ENCODE data around the gene C1GALT1.
"Not testable (repeated sequence)": the region's sequence is repeated elsewhere in the genome, so short reads cannot be mapped to it uniquely, and the experiment has no call there.

Gene C1GALT1

DNA sequence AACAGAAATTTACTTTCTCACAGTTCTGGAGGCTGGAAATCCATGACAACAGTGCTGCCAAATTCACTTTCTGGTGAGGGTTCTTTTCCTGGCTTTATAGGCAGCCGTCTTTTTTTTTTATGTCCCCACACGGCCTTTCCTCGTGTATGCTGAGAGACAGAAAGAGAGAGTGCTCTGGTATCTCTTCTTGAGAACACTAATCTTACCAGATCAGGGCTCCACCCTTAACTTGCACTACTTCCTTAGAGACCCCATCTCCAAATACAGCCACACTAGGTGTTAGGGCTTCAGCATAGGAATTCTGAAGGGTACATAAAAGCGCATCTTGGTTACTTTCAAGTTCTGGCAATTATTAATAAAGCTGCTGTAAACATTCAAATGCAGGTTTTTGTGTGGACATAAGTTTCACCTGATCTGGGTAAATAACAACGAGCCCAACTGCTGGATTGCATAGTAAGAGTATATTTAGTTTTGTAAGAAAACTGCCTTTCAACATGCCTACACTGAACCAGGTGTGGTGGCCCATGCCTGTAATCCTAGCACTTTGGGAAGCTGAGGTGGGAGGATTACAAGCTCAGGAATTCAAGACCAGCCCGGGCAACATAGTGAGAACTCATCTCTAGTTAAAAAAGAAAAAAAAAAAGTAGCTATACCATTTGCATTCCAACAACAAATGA, 8.2 kb upstream of the C1GALT1 start:
- no peak for DNase-seq

DNA sequence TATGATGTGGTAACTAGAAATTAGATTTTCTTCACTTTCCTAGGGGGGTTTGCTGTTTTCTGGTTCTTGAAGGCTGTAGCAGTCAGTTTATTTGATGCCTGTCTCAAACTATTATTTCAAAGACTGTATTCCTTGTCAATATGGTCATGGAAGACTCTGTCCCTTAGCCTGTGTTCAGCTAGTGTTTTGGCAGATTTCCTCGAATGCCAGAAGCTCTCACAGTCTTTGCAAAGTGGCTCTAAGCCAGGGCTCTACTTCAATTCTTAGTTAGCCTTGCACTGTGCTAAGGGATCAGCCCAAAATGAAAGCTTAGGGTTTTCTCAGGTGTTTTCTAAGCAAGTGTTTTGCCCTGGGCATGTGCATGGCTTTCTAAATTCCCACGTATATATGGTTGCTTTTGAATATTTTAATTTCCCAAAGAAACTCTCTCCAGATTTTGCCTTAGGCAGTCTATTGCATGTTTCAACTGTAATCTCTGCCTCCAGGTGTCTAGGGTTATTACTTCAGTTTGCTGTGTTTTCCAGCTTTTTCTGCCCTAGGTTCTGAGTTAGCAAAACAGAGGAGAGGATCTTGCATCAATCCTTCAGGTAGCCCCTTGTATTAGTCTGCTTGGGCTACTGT, 7.2 kb upstream of the C1GALT1 start:
- no peak for DNase-seq

DNA sequence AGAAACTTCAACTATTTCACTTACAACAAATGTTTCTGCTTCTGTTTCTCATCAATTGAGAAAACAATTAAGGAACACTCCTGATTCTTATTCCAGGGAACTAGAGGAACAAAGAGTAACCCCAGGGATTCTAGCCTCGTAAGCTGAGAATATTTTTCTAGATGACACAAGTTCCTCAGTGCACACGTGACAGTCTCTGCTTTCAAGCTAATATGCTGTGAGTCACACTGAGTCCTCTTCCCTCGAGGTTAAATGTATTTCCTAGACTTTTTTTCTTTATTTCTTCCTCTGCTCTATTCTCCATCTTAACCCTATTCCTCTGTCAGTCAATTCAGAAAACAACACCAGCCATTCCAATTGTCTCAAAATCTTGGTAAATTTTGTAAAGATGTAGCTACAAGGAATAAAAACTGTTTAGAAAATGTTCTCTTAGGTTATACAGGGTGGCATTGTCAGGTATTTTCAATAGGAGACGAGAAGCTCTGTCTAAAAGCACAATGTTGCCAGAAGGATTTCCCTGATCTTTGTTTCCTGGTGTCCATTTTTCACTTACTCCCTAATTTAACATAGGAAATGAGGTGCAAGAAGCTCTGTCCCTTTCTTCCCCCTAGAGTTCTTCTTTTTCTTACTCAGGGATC, 5.8 kb upstream of the C1GALT1 start:
- DNase-seq: no peak

DNA sequence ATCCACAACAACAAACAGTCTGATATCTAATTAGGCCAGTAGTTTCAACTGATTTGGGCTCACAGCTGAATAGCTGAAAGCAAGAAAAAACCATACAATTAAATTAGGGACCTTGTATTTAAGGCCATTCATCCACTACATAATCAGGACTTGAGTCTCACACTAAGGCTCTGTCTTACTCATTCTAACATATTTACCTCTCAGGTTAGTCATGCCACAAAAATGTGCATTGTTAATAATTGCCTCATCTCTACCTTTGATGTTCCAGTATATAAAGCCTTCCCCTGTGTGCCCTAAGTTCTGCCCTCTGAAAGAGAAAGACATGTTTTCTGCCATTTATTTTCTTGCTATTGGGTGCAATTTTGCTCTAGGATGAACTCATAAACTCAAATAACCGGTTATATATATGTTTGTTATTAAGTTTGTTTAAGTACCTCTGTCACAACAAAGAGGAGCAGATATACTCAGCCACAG, 5.3 kb upstream of the C1GALT1 start:
- DNase-seq: no peak

DNA sequence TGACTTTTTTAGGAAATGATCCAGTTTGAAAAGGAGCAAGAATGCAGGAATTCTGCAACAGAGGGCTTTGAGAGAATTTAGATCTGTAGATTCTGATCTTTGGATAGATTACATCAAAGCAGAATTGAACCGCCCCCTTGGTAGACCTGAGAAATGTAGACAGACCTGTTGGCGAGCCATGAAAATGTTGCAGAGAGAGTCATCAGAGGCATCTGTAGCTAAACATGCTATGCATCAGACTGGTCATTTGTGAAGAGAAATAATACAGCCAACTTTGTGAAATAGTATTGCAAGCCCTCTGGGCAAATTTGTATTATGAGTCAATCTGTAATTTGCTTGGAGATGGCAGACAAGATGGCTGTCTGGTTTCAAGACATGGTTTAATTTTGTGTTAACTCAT, 4.3 kb upstream of the C1GALT1 start:
- no peak for DNase-seq

DNA sequence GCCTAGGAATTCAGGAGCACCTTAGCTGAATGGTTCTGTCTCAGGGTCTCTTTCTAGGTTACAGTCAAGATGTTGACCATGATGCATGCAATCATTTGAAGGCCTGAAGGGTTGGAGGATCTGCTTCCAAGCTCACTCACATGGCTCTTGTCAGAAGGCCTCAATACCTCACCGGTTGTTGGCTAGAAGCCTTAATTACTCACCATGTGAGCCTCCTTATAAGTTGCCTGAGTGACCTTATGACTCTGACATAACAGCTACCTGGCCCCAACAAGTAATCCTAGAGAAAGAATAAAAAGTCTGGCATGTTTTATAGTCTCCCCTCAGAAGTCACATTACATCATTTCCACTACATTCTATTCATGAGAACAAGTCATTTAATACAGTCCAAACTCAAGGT, 3.4 kb upstream of the C1GALT1 start:
- no peak for DNase-seq

DNA sequence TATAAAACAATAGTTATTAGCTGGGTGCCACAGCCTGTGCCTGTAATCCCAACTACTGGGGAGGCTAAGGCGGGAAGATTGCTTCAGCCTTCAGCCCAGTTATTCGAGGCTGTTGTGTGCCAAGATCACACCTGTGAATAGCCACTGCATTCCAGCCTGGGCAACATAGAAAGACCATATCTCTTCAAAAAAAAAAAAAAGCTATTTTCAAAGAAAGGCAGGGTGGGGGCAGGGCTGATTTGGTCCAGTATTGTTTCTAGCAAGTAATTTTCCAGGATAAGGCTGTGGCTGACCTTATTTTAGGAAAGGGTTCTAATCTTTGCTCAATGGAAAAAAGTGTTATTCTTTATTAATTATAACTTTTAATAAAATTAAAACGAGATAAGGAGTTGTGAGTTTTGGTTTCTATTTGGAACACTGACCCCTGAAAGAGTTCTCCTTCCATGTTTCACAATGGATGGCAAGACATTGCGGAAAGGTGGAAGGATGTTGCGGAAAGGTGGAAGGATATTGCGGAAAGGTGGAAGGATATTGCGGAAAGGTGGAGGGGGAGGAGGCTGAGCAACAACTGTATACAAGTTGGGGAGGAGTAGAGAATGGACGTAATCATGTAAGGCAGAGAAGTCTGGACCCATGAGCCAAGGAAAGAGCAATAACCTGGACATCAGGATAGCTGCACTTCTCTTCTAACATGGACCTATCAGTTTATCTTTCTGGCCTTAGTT, 1.5 kb upstream of the C1GALT1 start:
- no peak for DNase-seq

DNA sequence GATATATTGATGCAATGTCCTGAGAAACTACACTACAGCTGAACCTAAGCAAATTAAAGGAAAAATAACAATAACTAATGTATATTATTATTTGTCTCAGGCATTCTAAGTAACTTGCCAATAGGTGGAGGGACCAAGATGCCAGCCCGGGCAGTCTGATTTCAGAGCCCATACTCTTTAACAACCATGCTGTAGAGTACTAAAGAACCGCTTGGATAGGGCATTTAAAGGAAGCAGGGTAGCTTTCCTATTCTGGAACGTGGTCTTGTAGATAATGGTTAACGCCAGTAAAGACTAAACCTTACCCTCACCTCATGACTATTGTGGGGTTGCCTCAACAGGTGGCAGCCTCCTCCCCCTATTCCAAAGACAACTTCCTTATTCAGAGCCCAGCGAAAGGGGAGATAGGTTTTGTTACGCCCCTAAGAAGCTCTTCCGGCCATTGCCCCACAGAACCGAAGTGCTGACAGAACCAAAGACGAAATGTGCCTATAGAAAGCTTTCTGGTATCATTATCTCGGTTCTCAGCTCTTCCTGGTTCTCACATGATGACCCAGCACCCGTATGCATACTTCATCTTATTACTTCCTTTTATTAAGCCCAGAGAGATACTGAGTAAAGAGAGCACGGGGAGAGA, 707 bp upstream of the C1GALT1 start:
- peak; percentile 42 for DNase-seq

DNA sequence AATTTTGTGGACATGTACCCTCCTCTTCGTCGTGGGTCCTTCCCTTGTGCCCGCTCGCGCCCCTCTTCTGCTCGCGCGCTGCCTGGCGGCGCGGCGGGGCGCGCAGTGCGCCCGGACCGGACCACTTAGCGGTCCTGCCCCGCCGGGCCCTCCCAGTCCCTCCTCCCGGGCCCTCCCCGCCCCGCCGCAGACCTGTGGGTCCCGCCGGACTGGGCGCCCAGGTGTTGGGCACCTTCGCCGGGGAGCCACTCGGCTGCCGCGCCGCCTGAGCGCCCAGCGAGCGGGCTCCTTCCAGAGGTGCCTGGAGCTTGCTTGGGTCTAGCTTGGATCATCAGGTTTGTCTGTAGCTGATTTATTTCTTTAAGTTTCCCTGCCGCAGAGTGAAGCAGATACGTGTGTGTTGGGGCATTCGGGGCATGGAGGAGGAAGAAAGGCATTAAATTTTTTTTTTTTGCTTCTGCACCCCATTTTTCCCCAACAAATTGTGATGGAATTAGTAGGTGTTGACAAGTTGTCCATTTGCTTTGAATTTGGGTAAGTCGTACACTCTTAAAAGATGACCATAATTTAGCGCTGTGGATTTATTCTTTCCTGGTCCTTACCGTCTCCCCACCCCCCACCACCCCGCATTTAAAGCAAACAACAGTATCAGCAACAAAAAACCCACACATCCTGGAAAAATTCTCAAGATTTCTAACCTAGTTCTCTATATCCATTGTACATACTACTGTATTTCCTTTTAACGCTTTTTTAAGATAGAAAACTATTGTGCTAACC, 905 bp downstream of the C1GALT1 start:
- peak; percentile 47 for DNase-seq

DNA sequence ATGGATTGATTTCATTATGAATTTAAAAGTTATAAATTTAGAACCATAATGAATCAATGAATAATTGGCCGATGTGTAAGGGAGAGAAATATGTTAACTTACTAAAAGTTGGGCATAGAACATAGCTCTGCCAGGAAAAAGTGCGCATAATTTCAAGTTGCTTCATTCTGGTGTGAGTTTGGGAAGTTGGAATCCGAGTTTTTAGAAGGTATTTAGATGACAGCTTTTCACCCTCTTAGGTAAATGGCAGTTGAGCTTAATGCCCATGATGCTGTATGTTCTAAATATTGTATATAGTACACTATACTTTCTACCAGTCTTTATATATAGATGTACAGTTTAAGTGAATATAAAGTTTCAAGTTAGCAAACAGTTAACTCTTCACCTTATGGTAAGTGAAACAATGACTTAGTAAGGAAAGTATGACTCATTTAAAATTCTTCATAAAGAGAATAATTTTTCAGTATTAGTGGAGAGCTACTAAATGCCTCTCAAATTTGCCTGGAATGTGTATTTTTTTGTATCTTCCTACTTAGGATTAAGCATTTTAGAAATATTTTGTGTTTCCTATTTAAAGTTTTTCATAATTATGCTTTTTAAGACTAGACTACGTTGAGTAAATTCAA, 1.6 kb downstream of the C1GALT1 start:
- DNase-seq: no peak

DNA sequence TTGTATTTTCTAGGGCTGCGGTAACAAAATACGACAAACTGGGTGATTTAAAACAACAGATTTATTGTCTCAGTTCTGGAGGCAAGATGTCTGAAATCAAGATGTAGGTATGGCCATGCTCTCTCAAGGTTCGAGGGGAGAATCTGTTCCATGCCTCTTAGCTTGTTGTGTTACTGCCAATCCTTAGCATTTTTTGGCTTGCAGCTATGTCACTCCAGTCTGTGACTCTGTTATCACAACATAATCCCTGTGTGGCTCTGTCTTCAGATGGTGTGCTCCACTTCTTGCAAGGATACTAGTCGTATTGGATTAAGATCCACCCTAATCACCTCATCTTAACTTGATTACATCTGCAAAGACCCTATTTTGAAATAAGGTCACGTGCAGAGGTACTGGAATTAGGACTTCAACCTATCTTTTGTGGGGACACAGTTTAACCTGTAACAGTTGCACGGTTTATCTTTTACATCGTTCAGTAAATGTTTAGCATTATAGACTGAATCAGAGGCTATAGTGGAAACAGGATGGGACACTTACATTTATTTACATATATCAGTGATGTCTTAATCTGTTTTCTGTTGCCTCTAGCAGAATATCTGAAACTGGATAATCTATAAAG, 3.1 kb downstream of the C1GALT1 start:
- DNase-seq: no peak

DNA sequence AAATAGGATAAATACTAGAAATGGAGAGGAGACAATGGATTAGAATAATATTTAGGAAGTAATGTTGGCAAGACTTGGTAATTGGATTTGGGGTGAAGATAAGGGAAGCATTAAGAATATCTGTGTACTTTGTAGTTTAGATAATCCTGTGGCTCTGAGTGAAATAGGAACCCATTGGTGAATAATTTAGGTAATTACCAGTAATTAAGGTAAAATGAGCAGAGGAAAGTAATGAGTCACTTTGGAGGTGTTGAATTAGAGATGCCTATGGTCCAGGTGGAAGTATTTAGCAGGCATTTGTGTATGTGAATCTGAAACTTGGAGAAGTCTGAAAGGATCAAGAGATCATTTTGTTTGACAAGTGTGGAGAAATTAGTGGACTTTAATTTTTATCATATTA, 5.7 kb downstream of the C1GALT1 start:
- no peak for DNase-seq

DNA sequence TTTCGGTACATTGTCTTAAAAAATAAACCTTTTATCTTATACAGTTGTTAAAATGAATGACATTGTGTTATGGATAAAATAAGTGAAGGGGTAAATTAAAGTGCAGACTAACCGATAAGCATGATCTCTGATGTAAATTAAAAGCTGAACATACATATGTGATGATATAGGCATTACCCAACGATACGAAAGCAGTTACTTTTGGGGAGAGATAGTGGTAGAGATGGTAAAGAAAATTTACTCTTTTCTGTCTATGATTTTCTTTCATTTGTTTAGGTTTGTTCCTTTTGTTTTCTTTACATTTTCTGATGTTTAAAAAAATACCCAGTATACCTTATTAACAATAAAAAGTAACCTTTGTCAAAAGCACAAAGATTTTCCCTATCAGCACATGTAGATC, 6.4 kb downstream of the C1GALT1 start:
- no peak for DNase-seq

DNA sequence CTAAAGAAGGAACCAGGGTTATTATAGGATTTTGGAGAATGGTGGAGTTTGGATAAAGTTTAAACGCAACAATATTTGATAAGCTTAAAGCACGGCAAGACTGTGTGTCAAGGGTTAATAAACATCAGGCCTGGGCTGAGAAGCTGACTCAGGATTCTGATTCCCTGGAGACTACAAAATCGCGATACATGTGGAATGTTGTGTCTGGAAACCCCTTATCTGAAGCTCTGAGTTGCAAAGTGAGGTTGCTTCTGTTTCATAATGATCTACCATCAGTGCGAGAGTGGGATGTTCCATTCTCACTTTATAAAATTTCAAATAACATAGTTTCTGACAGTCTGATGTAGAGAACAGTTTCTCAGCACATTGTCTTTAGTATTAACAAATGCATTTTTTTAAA, 7.8 kb downstream of the C1GALT1 start:
- no peak for DNase-seq

DNA sequence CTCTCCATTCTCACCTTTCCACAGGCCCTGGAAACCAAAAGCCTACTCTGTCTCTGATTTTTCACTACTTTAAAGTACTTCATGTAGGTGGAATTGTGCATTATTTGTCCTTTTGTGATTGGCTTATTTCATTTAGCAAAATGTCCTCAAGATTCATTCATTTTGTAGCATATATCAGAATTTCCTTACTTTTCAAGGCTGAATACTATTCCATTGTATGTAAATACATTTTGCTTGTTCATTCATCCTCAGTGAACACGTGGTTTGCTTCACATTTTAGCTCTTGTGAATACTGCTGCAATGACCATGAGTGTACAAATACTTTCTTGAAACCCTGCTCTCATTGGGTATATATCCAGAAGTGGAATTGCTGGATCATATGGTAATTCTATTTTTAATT, 8.8 kb downstream of the C1GALT1 start:
- no peak for DNase-seq

DNA sequence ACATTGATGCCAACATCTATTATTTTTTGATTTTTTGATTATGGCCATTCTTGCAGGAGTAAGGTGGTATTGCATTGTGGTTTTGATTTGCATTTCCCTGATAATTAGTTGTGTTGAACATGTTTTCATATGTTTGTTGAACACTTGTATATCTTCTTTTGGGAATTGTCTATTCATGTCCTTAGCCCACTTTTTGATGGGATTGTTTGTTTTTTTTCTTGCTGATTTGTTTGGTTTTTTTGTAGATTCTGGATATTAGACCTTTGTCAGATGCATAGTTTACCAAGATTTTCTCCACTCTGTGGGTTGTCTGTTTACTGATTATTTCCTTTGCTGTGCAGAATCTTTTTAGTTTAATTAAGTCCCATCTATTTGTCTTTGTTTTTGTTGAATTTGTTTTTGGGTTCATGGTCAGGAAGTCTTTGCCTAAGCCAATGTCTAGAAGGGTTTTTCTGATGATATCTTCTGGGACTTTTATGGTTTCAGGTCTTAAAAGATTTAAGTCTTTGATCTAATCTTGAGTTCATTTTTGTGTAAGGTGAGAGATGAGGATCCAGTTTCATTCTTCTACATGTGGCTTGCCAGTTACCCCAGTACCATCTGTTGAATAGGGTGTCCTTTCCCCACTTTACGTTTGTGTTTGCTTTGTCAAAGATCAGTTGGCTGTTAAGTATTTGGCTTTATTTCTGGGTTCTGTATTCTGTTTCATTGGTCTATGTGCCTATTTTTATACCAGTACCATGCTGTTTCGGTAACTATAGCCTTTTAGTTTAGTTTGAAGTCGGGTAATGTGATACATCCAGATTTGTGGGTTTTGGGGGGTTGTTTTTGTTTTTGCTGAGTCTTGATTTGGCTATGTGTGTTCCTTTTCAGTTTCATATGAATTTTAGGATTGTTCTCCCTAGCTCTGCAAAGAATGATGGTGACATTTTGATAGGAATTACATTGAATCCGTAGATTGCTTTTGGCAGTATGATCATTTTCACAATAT, 10.7 kb downstream of the C1GALT1 start:
- not testable (repeated sequence) for DNase-seq

DNA sequence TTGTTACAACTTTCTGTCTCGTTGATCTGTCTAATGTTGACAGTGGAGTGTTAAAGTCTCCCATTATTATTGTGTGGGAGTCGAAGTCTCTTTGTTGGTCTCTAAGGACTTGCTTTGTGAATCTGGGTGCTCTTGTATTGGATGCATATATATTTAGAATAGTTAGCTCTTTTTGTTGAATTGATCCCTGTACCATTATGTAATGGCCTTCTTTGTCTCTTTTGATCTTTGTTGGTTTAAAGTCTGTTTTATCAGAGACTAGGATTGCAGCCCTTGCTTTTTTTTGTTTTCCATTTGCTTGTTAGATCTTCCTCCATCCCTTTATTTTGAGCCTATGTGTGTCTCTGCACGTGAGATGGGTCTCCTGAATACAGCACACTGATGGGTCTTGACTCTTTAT, 17.2 kb downstream of the C1GALT1 start:
- not testable (repeated sequence) for DNase-seq

DNA sequence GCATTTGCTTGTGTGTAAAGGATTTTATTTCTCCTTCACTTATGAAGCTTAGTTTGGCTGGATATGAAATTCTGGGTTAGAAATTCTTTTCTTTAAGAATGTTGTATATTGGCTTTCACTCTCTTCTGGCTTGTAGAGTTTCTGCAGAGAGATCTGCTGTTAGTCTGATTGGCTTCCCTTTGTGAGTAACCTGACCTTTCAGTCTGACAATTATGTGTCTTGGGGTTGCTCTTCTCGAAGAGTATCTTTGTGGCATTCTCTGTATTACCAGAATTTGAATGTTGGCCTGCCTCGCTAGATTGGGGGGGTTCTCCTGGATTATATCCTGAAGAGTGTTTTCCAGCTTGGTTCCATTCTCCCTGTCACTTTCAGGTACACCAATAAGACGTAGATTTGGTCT, 17.9 kb downstream of the C1GALT1 start:
- DNase-seq: not testable (repeated sequence)

DNA sequence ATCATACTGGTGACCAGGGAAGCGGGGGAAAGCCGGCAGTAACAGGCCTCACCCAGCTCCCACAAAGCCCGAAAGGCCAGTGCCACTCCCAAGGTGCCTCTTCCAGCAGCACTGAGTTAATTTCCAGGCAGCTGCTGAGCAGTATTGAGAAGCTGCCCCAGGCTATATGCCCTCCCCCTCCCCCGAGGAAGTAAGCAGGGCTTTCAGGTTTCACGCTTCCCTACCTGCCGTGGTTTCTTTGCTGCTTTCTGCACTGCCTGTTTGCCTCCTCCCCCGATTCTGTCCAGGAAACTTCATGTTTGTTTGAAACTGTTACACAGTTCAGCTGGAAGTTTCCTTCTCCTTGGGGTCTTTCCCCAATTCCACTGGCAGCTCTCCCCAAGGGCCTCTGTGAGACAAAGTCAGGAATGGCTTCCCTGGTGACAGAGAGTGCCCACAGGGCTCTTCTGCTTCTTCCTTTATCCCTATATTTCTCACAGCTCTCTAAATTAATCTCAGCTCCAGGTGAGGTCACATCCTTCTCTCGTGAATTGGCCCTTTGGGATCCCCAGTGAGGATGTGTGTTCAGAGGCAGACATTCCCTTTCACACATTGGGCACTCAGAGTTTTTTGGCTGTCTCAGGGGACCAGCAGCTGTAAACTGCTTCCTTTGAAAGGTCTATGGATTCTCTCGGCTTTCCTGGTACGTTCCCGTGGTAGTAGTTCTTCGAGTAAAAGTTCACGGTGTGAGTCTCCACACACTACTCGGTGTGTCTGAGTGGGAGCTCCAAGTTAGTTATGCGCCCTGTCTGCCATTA, 19.4 kb downstream of the C1GALT1 start:
- peak; percentile 30 for DNase-seq
